Measurements from ENCODE around the gene CDH1.

CDH1 gene

DNA sequence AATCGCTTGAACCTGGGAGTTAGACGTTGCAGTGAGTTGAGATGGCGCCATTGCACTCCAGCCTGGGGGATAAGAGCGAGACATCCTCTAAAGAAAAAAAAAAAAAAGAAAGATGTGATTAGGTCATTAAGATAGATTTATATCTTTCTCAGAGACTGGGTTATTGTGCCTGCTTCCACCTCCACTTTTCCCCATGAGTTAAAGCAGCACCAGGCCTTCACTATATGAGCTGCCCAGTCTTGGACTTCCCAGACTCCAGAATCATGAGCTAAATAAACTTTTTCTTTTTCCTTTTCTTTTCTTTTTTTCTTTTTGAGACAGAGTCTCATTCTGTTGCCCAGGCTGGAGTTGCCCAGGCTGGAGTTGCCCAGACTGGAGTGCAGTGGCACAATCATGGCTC is 19.4 kb upstream of the CDH1 start:
- TF ChIP-seq, protein P1, sequence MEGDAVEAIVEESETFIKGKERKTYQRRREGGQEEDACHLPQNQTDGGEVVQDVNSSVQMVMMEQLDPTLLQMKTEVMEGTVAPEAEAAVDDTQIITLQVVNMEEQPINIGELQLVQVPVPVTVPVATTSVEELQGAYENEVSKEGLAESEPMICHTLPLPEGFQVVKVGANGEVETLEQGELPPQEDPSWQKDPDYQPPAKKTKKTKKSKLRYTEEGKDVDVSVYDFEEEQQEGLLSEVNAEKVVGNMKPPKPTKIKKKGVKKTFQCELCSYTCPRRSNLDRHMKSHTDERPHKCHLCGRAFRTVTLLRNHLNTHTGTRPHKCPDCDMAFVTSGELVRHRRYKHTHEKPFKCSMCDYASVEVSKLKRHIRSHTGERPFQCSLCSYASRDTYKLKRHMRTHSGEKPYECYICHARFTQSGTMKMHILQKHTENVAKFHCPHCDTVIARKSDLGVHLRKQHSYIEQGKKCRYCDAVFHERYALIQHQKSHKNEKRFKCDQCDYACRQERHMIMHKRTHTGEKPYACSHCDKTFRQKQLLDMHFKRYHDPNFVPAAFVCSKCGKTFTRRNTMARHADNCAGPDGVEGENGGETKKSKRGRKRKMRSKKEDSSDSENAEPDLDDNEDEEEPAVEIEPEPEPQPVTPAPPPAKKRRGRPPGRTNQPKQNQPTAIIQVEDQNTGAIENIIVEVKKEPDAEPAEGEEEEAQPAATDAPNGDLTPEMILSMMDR (IDR thresholded peaks at IDR 0.05; ENCODE audit: control insufficient read depth, extremely low read depth, insufficient read depth): no peak
- DNase-seq (ENCODE audit: low read depth): no peak
- H3K4me3 ChIP-seq (ENCODE audit: low read depth, low read length): no peak overlapping the region

GRCh38 chr16:68718590-68718989 is 18.5 kb upstream of the CDH1 start:
- DNase-seq (ENCODE audit: low read depth): no peak
- H3K4me3 ChIP-seq (ENCODE audit: low read depth, low read length): no peak overlapping the region
- TF ChIP-seq, protein P1 (IDR thresholded peaks at IDR 0.05; ENCODE audit: control insufficient read depth, extremely low read depth, insufficient read depth): no peak

DNA sequence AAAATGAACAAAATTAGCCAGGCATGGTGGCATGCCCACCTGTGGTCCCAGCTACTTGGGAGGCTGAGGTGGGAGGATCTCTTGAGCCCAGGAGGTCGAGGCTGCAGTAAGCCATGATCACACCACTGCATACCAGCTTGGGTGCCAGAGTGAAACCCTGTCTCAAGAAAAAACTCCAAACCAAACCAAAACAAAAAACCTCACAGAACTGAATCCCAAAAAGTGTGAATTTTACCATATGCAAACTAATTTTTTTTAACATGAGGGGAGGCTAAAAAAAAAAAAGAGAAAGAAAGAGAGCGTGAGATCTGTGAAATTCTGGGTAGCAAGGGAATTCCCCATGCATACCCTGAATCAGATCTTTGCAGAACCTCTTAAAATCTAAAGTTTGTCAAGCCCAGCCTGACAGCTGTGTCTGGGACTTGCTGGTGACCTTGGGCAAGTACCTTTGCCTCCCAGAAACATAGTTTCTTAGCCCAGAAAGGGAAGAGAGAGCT is 17.1 kb upstream of the CDH1 start:
- DNase-seq (ENCODE audit: low read depth): no peak
- TF ChIP-seq, protein P1 (IDR thresholded peaks at IDR 0.05; ENCODE audit: control insufficient read depth, extremely low read depth, insufficient read depth): no peak
- no peak overlapping the region for H3K4me3 ChIP-seq (ENCODE audit: low read depth, low read length)

DNA sequence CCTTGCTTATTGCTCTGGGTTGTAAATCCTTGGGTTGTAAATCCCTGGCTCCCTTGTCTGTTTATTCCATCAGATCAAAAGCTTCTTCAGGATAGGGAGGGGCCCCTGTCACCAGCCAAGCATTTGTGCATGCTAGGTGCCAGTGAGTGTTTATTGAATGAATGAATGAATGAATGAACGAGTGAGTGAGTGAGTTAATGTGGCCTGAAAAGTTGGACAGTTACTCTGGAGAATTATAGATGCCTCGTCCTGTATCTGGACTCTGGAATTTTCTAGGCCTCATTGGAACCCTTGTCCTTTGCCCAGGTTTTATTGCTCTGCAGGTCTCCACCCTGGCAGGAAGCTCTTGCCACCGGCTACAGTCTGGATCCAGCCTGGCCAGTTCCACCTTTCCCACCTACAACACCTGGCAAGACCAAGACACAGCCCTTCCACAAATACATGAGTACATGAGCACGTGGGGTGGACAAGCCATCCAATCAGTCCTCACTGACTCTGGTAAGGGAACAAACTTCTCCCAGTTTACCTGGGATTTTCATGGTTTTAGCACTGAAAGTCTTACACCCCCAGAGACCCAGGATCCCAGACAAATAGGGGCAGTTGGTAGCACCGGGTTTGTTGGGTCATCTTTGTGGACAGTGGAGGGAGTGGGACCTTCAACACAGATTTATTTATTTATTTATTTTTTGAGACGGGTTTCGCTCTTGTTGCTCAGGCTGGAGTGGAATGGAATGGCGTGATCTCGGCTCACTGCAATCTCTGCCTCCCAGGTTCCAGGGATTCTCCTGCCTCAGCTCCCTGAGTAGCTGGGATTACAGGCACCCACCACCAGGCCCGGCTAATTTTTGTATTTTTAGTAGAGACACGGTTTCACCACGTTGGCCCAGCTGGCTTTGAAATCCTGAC is 14.7 kb upstream of the CDH1 start:
- DNase-seq (ENCODE audit: low read depth): no peak
- no peak overlapping the region for H3K4me3 ChIP-seq (ENCODE audit: low read depth, low read length)
- TF ChIP-seq, protein P1 (IDR thresholded peaks at IDR 0.05; ENCODE audit: control insufficient read depth, extremely low read depth, insufficient read depth): no peak

GRCh38 chr16:68724797-68725196 is 12.3 kb upstream of the CDH1 start:
- no peak overlapping the region for H3K4me3 ChIP-seq (ENCODE audit: low read depth, low read length)
- no peak for DNase-seq (ENCODE audit: low read depth)
- TF ChIP-seq, protein P1 (IDR thresholded peaks at IDR 0.05; ENCODE audit: control insufficient read depth, extremely low read depth, insufficient read depth): no peak

GRCh38 chr16:68728523-68728922 is 8.6 kb upstream of the CDH1 start:
- TF ChIP-seq, protein P1 (IDR thresholded peaks at IDR 0.05; ENCODE audit: control insufficient read depth, extremely low read depth, insufficient read depth): no peak
- H3K4me3 ChIP-seq (ENCODE audit: low read depth, low read length): no peak overlapping the region

More at GRCh38 chr16:68728523-68728922, 8.6 kb upstream of the CDH1 start:
- no peak for DNase-seq (ENCODE audit: low read depth)

Measured in LNCaP clone FGC (cell line).